Progenitor cell of endocrine pancreas (in vitro differentiated cells): ENCODE data around the gene CUL1. TPM values are rescaled to one million over a fixed set of nuclear protein-coding genes. Genes with fewer than 3 reads are reported as not detected.

Experiments used
- DNase-seq: peaks from one replicate; pipeline ENCODE4 v3.0.0; 2021; ENCODE audit warnings: low spot score; ENCODE audit not compliant: unreplicated experiment
- H3K27ac Mint-ChIP-seq: 2 replicates; pipeline ENCODE4 v1.8.0; 2021; ENCODE audit warnings: mild to moderate bottlenecking, moderate library complexity, mixed read lengths
- H3K27me3 Mint-ChIP-seq: 2 replicates; pipeline ENCODE4 v1.8.0; 2021; ENCODE audit warnings: mixed read lengths
- H3K36me3 Mint-ChIP-seq: 2 replicates; pipeline ENCODE4 v1.8.0; 2022; ENCODE audit warnings: mixed read lengths; ENCODE audit not compliant: insufficient read depth
- H3K4me1 Mint-ChIP-seq: 2 replicates; pipeline ENCODE4 v1.8.0; 2021; ENCODE audit warnings: low read depth, mixed read lengths
- H3K4me3 Mint-ChIP-seq: 2 replicates; pipeline ENCODE4 v1.8.0; 2021; ENCODE audit warnings: low read depth, mild to moderate bottlenecking, moderate library complexity, mixed read lengths
- H3K9me3 Mint-ChIP-seq: 2 replicates; pipeline ENCODE4 v1.8.0; 2021; ENCODE audit warnings: low read depth, mixed read lengths
- CTCF ChIP-seq: fragments of 200-600 bp; sonication (generic); IDR thresholded peaks from one replicate; pipeline ENCODE4 v1.5.0; 2021; ENCODE audit warnings: antibody characterized with exemption, mild to moderate bottlenecking; ENCODE audit not compliant: unreplicated experiment
- long read RNA-seq: library from polyadenylated mRNA; unstranded; transcript quantifications from one replicate; pipeline ENCODE4 v2.0.0, GENCODE V29; 2020
- total RNA-seq: library from RNA; stranded (reverse); gene quantifications from 2 replicates; pipeline ENCODE4 v1.2.1, GENCODE V29; 2021

CUL1 gene
- total RNA-seq, result 58.8 and 58.9 TPM in 2 replicates
- long read RNA-seq, transcript CUL1-201 (22 exons, 3,064 nt), result major isoform, 386 of 494 reads
- long read RNA-seq, transcript CUL1-202 (22 exons, 2,857 nt), result minor isoform, 5 of 494 reads
- long read RNA-seq, transcript CUL1-203 (22 exons, 3,054 nt), result minor isoform, 6 of 494 reads
- long read RNA-seq, partial matches to known transcripts, result 56 of 494 reads
- long read RNA-seq, other reads (novel, unspliced or antisense), result 41 of 494 reads

GRCh38 chr7:148698397-148699023 lies at the start of gene CUL1:
Gene CUL1, plus strand, starts transcription at chr7:148698903. Its CDS starts 31,220 bp downstream, at chr7:148730123.
- Mint-ChIP-seq H3K9me3 (no peaks in the 10 kb centered on the region), H3K27me3 (peaks cover 6% of the 10 kb centered on the region), H3K4me1 (peaks cover 39% of the 10 kb centered on the region), H3K27ac (peak within 1 kb of the TSS; percentile 98), H3K36me3 (no peaks in the 10 kb centered on the region), H3K4me3 (peak within 1 kb of the TSS; percentile 92)
- TF ChIP-seq CTCF, result no peak
- peak; percentile 71 for DNase-seq

GRCh38 chr7:148650232-148650858 lies 48.4 kb upstream of the CUL1 start:
- no peak for TF ChIP-seq CTCF
- Mint-ChIP-seq H3K36me3 (no peaks in the 10 kb centered on the region), H3K4me1 (peaks cover 9% of the 10 kb centered on the region), H3K27ac (no peak overlapping the region), H3K27me3 (no peaks in the 10 kb centered on the region), H3K9me3 (no peaks in the 10 kb centered on the region), H3K4me3 (no peak overlapping the region)
- no peak for DNase-seq

- no peaks in the 10 kb centered on the region for H3K9me3 Mint-ChIP-seq
- no peaks in the 10 kb centered on the region for H3K36me3 Mint-ChIP-seq
- DNase-seq, result no peak
- no peak overlapping the region for H3K27ac Mint-ChIP-seq
- H3K27me3 Mint-ChIP-seq, result no peaks in the 10 kb centered on the region
- no peak for TF ChIP-seq CTCF
- H3K4me1 Mint-ChIP-seq, result peaks cover 9% of the 10 kb centered on the region
- H3K4me3 Mint-ChIP-seq, result no peak overlapping the region
These were observed 45.9 kb upstream of the CUL1 start for GRCh38 chr7:148652773-148653172.

GRCh38 chr7:148657929-148658328 lies 40.8 kb upstream of the CUL1 start:
- peaks cover 3% of the 10 kb centered on the region for H3K9me3 Mint-ChIP-seq
- TF ChIP-seq CTCF, result no peak
- DNase-seq, result no peak
- no peaks in the 10 kb centered on the region for H3K4me1 Mint-ChIP-seq
- no peak overlapping the region for H3K4me3 Mint-ChIP-seq
- no peaks in the 10 kb centered on the region for H3K36me3 Mint-ChIP-seq
- H3K27ac Mint-ChIP-seq, result no peak overlapping the region
- H3K27me3 Mint-ChIP-seq, result no peaks in the 10 kb centered on the region

- no peak for DNase-seq
- Mint-ChIP-seq H3K9me3 (peaks cover 3% of the 10 kb centered on the region), H3K4me1 (no peaks in the 10 kb centered on the region), H3K36me3 (no peaks in the 10 kb centered on the region), H3K4me3 (no peak overlapping the region), H3K27ac (no peak overlapping the region), H3K27me3 (no peaks in the 10 kb centered on the region)
- no peak for TF ChIP-seq CTCF
These were observed 37.2 kb upstream of the CUL1 start for GRCh38 chr7:148661471-148661870.
